ENCODE results near the gene PDGFA.

The PDGFA gene

DNA sequence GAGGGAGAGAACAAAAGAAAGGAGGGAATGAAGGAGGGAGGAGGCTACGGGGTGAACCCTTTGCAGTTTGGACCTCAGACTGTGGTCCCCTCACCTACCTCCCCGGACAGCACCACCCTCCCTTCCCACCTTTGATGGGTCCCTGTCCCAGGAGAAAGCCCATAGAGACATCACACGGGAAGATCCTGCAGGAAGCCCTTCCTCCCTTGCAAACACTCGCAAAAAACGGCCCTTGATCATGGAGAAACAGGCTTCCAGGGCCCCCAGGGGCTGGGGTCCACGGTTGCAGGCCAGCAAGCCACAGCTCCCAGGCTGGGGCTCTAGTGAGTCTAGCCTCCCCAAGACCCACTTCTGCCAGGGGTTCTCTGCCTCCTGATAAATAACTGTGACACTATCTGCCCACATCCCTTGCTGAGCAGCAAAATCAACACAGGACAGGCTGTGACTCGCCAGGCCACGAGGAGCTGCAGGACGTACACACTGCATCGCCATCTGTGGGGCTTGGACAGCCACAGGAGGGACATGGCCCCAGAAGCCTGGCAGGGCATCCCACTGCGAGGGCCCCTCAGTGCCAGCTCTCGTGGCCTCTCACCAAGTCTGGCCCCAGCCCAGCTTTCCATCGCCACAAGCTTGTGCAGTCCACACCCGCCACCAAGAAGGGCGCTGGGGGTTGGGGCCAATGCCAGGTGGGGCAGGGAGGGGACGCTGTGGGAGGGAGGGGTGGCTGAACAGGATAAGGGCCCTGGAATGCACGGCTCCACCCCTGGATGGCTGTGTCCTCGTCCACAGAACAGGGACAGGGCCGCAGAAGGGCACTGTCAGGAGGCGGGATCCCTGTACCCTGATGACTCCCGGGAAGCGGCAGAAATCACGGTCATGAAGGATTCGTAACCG lies 34.2 kb downstream of the PDGFA start:
- DNase-seq = no peak

DNA sequence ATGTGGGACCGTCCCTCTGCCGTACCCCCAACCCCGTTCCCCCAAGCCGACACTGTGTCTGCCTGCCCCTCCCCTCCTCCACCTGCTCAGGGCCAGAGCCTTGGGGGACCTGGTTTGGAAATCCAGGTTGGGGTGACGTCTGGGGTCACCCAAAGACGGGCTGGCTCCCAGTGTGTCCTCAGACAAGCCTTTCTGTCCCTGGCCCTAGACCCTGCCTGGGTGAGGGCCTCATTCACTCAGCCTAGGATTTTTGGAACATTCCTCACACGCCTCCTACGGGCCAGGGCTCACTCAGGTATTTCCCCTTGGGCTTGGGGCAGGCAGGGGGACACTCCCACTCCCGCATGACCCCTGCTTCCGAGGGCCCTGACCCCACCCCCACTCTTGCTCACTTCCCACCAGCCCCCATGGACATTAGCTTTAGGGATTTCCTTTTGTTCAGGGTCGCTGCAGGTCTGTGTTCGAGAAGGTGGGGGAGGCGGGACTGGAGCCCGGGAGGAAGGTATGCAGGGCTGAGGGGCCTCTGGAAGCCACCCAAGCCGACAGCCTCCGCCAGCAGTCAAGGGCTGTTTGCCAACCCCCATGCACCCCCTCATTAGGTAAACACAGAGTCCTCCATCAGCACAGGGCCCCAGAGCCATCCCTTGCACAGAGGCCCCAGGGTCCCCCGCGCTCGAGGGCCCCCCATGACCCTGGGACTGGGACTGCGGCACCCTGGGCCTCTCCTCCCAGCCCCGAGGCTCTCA lies 35.1 kb downstream of the PDGFA start:
- no peak for DNase-seq

DNA sequence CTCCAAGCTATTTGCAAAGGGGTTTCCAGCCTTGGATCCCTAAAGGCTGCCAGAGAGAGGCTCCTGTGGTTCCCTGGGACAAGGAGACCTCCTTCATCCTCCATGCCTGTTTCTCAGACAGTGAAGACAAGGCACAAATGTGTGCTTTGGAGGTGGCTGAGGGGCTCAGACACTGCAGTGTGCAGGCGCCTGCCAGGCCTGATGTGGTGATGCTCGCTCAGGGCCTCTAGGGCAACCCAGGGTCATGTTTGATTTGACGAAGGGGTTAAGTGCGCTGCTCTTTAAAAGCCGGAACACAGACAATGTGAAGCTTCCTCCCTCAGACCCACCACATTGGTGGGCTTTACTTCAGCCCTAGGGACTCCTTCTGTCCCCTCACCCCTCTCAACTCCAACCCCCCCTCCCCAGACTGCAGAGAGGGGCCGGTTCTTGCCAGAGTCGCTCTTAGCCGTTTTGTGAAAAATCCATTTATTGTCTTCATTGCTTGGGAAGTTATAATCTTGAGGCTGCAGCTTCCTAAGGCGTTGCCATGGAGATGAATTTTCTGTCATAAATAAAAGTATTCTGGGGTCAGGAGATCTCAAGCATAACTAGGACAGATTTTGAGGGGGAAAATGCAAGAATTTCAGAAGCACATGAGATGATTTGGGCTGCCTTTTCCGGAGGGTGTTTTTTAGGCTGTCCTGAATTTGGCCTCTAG lies 35.8 kb downstream of the PDGFA start:
- DNase-seq = no peak

DNA sequence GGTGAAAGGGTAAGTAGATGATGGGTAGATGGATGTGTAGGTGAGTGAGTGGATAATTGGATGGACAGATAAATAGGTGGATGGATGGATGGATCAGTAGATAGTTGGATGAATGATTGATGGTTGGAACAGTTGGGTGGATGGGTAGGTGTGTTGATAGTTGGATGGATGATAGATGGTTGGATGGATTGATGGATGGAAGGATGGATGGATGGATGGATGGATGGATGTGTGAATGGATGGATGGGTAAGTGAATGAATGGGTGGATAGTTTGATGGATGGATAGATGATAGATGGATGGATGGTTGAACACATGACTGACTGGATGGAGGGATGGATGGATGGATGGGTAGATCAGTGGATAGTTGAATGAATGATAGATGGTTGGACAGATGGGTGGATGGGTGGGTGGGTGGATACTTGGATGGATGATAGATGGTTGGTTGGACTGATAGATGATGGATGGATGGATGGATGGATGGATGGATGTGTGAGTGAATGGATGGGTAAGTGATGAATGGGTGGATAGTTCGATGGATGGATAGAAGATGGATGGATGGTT lies 37.0 kb downstream of the PDGFA start:
- DNase-seq = no peak

DNA sequence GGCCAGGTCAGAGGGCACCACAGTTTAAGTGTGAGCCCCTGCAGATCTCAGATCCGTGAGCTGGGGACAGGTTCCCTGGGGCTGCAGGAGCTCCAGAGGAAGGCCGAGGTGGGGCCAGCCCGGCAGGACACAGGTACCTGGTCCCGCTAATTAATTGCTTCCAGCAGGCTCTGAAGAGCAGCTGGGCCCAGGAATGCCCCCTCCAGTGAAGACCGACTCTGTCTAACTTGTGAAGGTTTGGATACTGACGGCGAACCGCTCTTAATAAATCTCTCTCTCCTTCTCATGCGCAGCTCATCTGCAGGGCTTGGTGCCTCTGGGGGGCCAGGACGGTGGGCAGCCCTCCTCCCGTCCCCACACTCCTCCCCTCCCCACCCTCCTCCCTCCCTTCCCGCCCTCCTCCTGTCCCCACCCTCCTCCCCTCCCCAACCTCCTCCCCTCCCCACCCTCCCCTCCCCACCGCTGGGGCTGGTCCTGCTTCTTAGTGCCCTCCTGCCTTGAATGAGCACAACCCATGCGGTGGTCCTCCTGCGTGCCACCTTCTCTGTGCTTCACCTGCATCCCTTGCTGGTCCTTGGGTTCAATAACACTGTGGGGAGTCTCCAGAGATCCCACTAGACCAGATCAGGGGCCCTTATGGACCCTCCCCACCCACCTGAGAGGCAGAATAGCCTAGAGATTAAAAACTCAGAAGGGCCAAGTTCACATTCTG lies 38.3 kb downstream of the PDGFA start:
- no peak for DNase-seq

DNA sequence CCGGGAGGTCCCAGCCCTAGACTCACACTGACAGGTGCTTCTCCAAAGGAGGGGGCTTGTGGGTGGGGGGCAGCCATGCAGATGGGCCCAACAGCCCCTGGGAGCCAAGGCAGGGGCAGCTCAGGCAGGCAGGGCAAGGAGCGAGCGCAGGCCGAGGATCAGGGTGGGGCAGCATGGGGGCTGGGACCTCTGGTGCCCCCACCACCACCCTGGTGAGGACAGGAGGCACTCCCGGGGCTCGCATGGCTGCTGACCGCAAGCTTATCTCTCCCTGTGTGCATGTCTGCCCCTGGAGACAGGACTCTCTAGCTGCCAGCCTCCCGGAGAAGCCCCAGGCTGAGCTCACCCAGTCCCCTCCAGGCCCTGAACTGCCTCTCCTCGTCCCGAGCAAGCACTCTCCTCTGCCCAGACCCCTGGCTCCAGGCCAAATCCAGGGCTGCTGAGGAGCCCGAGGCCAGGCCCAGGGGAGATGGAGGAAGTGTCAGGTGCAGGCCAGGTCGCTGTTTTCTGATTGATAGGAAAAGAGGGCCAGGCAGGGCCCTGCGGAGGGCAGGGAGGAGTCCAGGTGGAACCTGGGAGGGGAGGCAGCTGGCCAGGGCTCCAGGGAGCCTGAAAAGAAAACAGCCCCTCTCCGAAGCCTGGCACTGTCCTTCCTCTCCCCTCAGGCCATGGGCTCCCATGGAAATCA lies 39.0 kb downstream of the PDGFA start:
- no peak for DNase-seq

DNA sequence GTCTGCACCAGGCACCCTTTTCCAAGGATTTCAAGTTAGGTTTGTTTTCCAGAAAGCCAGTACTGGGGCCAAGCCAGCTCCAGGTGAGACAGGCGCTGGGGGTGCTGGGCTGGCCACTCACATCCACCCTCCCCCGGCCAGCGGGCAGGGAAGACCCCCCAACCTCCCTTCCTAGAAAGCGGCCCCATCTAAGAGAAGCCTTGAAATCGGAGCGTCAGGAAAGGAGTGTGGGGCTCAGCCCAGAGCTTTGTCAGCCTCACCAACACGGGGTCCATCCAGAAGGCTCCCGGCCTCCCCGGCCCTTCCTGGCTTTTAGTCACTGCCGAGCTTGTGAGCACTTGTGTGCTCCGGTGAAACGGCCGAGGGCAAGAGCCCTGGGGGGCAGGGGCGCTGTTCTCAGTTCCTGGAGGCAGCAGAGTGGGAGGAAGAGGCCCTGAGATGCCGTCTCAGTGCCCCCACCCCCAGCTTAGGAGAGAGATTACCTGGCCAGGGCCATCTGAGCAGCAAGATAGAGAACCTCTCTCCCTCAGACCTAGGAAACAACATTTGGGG lies 39.6 kb downstream of the PDGFA start:
- no peak for DNase-seq

DNA sequence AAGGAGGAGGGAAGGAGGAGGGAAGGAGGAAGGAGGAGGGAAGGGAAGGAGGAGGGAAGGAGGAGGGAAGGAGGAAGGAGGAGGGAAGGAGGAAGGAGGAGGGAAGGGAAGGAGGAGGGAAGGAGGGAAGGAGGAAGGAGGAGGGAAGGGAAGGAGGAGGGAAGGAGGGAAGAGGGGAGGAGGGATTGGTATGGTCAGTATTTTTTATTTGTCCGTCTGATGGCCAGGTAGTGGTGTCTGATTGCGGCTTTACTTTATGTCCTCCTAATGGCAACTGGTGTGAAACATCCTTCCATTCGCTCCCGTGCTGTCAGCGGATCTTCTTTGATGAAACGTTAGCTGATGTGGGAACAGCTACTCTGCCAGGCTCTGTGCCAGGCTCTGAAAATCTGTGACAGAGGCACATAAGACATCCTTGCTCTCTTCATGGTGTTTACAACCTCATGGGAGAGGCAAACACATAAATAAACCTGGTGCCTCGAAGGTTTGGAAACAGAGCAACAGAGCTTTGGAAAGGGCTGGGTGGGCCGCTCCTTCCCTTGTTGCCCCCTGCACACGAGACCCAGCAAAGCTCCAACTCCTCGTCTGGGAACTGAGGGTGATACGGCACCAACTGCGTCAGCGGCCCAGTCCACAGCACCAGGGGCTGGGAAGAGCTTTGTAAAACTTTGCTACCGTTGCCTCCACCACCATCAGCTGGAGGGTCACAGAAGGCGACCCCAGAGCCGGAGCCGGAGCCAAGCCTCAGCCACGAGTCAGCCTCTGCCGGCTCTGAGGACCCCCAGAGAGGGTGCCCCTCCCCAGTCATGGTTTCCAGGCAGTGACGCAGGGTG lies 40.3 kb downstream of the PDGFA start:
- DNase-seq = no peak

DNA sequence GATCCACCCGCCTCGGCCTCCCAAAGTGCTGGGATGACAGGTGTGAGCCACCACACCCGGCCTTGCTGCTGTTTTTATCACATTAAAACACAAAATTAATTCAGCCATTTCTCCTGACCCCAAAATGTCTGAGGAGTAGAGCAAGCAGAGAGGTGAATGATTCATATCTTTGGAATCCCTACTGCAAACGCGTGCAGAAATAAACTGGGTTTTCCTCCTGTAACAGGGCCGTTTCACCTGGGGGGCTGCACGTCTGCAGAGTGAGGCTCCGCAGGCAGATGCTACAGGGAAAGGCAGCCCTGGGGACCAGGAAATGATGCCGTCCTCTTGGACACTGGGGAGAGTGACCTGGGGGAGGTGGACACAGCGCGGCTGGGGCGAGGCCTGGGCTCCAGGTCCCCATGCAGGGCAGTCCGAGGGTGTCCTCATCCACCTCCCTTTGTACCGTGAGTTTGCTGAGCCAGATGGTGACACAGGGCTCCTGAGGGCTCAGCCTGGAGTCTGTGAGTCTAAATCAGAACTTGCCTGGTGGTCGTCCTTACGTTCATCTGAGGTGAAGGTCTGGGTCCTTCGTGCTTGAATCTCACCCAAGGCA lies 41.9 kb downstream of the PDGFA start:
- no peak for DNase-seq

DNA sequence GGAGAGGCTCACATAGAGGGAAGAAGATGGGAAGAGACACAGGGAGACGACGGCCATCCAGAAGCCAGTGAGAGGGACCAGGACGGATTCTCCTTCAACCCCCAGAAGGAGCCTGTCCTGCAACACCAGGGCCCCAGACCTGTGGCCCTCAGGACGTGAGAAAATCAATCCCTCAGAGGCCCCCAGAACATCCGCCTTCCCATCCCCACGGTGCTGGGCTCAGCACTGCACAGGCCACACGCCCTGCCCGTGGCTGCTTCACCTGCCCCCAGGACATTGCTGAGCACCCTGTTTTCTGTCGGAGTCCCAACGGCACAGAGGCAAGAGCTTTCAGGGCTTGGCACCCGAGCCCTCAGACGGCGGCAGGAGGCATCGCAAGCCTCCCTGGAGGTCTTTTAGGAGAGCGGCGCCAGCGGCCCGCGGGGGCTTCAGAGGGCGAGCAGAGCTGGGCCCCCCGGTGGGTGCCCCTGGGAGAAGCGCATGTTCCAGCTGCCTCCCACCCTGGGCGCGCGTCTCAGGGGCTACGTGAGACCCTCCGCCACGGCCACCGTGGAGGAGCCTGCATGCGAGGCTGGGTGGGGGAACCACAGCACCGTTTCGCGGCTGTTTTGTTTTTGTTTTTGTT lies 42.8 kb downstream of the PDGFA start:
- DNase-seq = no peak

DNA sequence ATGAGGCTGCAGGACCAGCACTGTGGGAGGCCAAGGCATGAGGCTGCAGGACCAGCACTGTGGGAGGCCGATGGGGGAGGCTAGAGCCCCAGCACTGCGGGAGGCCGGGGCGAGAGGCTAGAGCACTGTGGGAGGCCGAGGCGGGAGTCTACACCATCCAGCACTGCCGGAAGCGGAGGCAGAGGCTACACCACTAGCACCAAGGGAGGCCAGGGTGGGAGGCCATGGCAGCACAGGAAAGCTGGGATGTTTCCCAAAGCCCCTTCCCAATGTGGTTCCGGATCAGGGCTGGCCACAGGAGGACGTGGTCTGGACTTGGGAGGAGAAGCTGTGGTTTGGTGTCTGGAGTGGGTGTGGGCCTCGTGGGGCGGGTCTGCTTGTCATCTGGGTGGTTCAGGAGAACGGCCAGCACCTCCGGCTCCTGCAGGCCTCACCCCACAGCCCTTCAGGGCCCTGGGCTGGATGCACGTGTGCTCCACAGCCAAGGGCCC lies 43.6 kb downstream of the PDGFA start:
- DNase-seq = no peak

DNA sequence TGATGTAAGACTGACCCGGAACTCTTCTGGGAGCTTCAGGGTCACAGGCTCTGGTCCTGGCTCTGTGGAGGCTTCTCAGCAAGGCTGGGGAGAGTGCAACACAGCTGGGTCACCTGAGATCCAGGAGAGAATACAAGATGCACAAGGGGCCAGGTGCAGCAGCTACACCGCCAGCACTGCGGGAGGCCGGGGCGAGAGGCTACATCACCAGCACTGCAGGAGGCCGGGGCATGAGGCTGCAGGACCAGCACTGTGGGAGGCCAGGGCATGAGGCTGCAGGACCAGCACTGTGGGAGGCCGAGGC lies 44.3 kb downstream of the PDGFA start:
- DNase-seq = no peak

DNA sequence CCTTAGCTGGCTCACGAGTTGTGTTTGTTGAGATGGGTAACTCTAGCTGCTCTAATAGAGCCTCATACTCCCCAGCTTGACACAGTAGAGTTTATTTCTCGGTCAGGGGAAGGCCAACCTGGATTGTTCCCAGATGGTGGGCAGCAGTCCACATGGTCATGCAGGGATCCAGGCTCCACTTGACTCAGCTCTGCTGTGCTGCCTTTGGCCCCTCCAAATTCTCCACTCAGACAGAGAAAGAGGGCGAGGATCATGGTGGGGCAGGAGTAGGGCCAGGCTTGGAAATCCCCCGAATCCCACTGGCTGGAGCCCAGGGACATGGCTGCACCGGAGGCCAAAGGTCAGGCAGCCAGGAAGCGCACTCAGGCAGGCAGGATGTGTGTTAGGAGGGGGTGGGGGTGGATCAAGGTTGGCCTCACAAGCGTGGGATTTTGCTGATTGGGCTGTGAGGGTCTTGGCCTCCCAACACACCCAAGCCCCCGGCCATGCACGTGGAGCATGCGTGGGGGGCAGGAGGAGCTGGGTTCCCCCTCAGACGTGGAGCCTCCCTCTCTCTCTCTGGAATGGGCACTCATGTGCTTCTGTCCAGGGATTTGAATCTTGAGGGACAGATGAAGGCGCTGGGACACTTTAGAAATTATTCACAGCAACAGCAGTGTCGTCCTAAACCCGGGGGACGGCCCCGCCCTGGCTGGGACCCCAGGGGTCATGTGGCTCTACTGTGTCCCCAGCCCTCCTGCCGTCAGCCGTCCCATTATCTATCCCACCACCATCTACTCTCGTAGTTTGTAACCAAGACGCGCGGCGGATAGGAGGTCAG lies 44.8 kb downstream of the PDGFA start:
- DNase-seq = no peak

DNA sequence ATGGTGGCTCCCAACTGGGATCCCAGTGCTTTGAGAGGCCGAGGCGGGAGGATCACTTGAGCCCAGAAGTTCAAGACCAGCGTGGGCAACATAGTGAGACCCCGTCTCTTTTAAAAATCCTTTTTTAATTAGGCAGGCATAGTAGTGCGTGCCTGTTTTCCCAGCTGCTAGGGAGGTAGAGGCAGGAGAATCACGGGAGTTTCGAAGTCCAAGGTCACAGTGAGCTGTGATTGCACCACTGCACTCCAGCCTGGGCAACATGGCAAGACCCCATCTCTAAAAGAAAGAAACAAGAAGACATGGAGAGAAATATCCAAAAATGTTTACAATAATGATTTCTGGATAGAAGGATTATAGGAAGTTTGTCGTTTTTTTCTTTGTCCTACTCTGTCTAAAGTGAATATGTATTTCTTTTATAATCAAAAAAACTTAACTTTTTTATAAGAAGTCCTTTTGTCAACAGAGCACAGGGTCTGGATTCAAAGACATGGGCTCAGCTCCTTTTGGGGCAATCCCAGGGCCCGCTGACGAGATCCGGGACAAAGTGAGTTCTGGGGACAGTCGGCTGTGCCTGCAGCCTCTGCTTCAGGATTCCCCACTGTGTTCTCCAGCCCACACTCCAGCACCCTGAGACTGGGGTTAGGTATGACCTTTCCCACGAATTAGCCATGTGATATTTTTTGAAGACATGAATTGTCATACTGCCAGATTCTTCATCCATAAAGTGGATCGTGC lies 45.6 kb downstream of the PDGFA start:
- no peak for DNase-seq

DNA sequence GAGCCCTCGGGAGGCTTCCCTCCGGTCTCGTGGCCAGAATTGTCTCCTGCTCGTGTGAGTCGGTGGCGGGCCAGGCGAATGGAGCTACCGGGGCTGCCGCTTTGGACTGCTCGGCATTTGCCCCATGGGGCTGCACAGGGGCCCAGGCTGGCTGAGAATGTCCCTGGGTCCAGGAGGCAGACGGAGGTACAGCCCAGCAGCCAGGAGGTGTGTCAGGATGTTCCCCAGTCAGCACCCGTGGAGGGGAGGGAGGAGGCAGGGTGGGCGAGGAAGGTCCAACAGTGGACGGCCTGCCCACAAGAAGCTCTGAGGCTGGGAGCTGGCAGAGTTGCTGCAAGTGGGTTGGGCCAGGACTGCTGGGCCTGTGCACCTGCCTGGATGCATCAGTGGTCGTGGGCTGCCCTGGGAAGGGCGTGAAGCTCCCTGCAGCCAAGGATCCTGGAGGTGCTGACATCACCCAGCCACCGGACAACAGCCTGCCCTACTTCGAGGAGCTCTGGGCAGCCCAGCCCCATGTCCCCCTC lies 46.4 kb downstream of the PDGFA start:
- DNase-seq = no peak

DNA sequence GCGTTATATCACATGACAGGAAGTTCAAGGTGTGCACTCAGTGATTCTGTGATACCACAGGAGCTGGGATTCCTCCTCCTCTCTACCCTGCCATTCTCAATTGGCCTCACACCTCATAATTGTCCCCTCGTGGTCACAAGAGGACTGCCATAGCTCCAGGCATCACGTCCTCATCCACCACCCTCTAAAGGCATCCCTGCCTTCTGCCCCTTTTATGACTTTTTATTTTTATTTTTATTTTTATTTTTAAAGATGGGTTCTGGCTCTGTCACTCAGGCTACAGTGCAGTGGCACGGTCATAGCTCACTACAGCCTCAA lies 47.0 kb downstream of the PDGFA start:
- no peak for DNase-seq

DNA sequence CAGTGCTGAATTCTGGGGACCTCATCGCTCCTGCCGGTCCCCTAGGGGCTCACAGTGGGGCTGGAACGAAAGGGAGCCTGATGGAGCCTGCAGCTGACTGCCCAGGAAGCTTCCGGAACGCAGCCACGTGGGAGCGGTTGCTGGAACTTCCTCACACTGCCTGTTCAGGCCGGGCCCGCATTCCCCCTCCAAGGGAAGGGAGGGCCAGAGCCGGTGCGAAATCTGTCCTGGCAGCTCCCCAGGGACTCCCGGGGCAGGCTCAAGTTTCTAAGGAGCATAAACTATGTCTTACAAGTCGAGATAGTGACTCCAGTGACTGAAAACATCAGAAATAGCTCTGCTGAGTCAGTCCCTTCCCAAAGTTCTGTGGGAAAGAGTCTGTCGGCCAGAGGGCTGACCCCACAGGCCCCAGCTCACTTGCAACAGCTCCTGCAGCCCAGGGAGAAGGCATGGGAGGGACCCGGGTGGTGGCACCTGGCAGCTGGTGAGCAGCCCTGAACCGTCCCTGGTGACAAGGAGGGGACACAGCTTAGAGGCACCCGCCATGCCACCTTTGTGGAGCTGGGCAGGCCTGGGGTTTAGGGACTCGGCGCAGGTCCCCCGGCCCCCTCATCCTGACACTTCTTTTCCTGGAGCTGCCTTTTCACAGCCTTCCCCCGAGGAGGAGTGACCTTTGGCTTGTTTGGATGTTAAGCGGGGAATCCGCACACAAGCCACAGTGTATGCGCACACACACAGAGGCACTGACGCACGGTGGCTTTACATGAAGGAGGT lies 47.6 kb downstream of the PDGFA start:
- no peak for DNase-seq
